Spleen (tissue), 11 donors: ENCODE data around the gene NPC1L1. TPM values are rescaled to one million over a fixed set of nuclear protein-coding genes. Genes with fewer than 3 reads are reported as not detected.

Experiments
- DNase-seq: peaks from one replicate; pipeline ENCODE4 v3.0.0-alpha.2; 2020
- H3K27ac ChIP-seq, 8 donors: fragments of 200-600 bp; sonication (generic) in 7 of 8; 1 replicate in 4 of 8; 2 replicates in 4 of 8; pipeline versions ENCODE4 v1.5.0 to v1.8.0; 2016 to 2021; ENCODE audit warnings: inconsistent platforms in 4 of 8, mild to moderate bottlenecking in 4 of 8, moderate library complexity in 1 of 8
- H3K27me3 ChIP-seq, 7 donors: fragments of 200-600 bp; sonication (generic) in 6 of 7; replicated peaks in 1 of 7; 1 replicate in 4 of 7; 2 replicates in 3 of 7; pipeline versions ENCODE4 v1.5.0 to v1.8.0; 2016 to 2021; ENCODE audit warnings: inconsistent platforms in 3 of 7, mild to moderate bottlenecking in 1 of 7
- H3K36me3 ChIP-seq, 6 donors: fragments of 200-600 bp; sonication (generic) in 5 of 6; 1 replicate in 4 of 6; 2 replicates in 2 of 6; pipeline versions ENCODE4 v1.5.0 to v1.8.0; 2016 to 2021; ENCODE audit warnings: inconsistent platforms in 2 of 6
- H3K4me1 ChIP-seq, 6 donors: fragments of 200-600 bp; sonication (generic) in 5 of 6; 1 replicate in 3 of 6; 2 replicates in 3 of 6; pipeline versions ENCODE4 v1.5.0 to v1.8.0; 2016 to 2021; ENCODE audit warnings: inconsistent platforms in 3 of 6
- H3K4me3 ChIP-seq, 8 donors: fragments of 200-600 bp; sonication (generic) in 7 of 8; 1 replicate in 4 of 8; 2 replicates in 4 of 8; pipeline versions ENCODE4 v1.5.0 to v1.8.0; 2016 to 2021; ENCODE audit warnings: inconsistent platforms in 4 of 8, mild to moderate bottlenecking in 4 of 8, moderate library complexity in 2 of 8
- H3K9me3 ChIP-seq, 8 donors: fragments of 200-600 bp; sonication (generic) in 7 of 8; 1 replicate in 4 of 8; 2 replicates in 4 of 8; pipeline versions ENCODE4 v1.5.0 to v1.8.0; 2016 to 2021; ENCODE audit warnings: inconsistent platforms in 4 of 8
- CTCF ChIP-seq, 11 experiments: fragments of 200-600 bp in 7 of 11; fragments of 450-650 bp in 4 of 11; sonication (generic) in 4 of 11; IDR thresholded peaks in 8 of 11; conservative IDR thresholded peaks in 3 of 11; 1 replicate in 7 of 11; 2 replicates in 4 of 11; pipeline versions ENCODE4 v1.4.0 to v1.8.0; 2016 to 2021; ENCODE audit warnings: antibody characterized with exemption in 11 of 11, inconsistent platforms in 4 of 11, mild to moderate bottlenecking in 1 of 11
- POLR2A ChIP-seq, 3 donors: fragments of 450-650 bp; IDR thresholded peaks; one replicate each; pipeline ENCODE4 v1.5.1; 2017; ENCODE audit warnings: antibody characterized with exemption in 3 of 3, mild to moderate bottlenecking in 1 of 3
- POLR2AphosphoS5 ChIP-seq, 3 donors: sonication (generic); formaldehyde crosslinking; IDR thresholded peaks; one replicate each; pipeline ENCODE4 v1.5.1; 2017; ENCODE audit warnings: antibody characterized with exemption in 3 of 3
- WGBS, 5 donors: extraction: QIAGEN DNeasy Blood & Tissue Kit in 3 of 5; methylation state at CpG; one replicate each; pipeline versions ENCODE4 v1.1.5 to v1.1.7; 2013 to 2018; 5-methylcytosine and 5-hydroxymethylcytosine counted together
- intact Hi-C: fragments of 100-400 bp; cut with DNase I; formaldehyde crosslinking; loops from one replicate; pipeline ENCODE4 v1.15.0; 2023; ENCODE audit warnings: low total_unique reads
- polyA plus RNA-seq, 3 donors: library from polyadenylated mRNA; stranded (reverse); fragments of 200-250 nt; gene quantifications; one replicate each; pipeline ENCODE4 v1.2.1, GENCODE V29; 2013
- total RNA-seq, 7 donors: library from RNA; depleted of rRNA in 3 of 7; stranded (reverse); fragments of >200 nt in 3 of 7; fragmentation: NEBNext Ultra II Directional in 4 of 7; extraction: Animal tissue kit (Norgen Biotek cat#: 25700) in 4 of 7; gene quantifications; one replicate each; pipeline versions ENCODE4 v1.1.0 to v1.2.1, GENCODE V29; 2016 to 2021
- donor health status: healthy with polysubstance abuse.
- donor health status: DM: no; HTN: no; CAD: no; lungs with moderate emphysema.
- donor health status: DM: no; HTN: no; CAD: no.
- donor health status: Bipolar disorder and iron deficiency.
- donor health status: healthy.
- donor health status: DM: no; HTN: no; CAD: no.
- donor health status: DM: yes; HTN: yes; CAD: no.

Gene NPC1L1
- total and polyA plus RNA-seq, 10 donors, result 0.02 to 0.07 (median 0.03) TPM; not detected in 6

- H3K4me1 ChIP-seq, result no peaks in the 10 kb centered on the region
- no peak overlapping the region for H3K27ac ChIP-seq
- H3K4me3 ChIP-seq, result no peak overlapping the region
- TF ChIP-seq CTCF (IDR thresholded peaks at IDR 0.05 in 8 of 11, conservative IDR thresholded peaks at IDR 0.05 in 3 of 11) (no peak), POLR2A (IDR thresholded peaks at IDR 0.05) (no peak), POLR2AphosphoS5 (IDR thresholded peaks at IDR 0.05) (no peak)
- 40 to 58% (median 46%) methylated on average over 6 of the region's 6 CpGs for WGBS, 5 donors
- intact Hi-C loops, result no loop called here
- H3K27me3 ChIP-seq, result peaks cover 0 to 4% (median 0%) of the 10 kb centered on the region in 7 donors
- no peaks in the 10 kb centered on the region for H3K36me3 ChIP-seq
- no peaks in the 10 kb centered on the region for H3K9me3 ChIP-seq
- DNase-seq, result no peak
Measured at GRCh38 chr7:44547536-44548231, 6.6 kb upstream of the NPC1L1 start.

- intact Hi-C loops, result no loop called here
- TF ChIP-seq CTCF (IDR thresholded peaks at IDR 0.05 in 8 of 11, conservative IDR thresholded peaks at IDR 0.05 in 3 of 11) (no peak), POLR2AphosphoS5 (IDR thresholded peaks at IDR 0.05) (no peak), POLR2A (IDR thresholded peaks at IDR 0.05) (no peak)
- H3K36me3 ChIP-seq, result no peaks in the 10 kb centered on the region
- H3K9me3 ChIP-seq, result no peaks in the 10 kb centered on the region
- H3K4me1 ChIP-seq, result no peaks in the 10 kb centered on the region
- H3K4me3 ChIP-seq, result no peak overlapping the region
- H3K27ac ChIP-seq, result no peak overlapping the region
- H3K27me3 ChIP-seq, result no peaks in the 10 kb centered on the region
- peak; percentile 58 for DNase-seq
- WGBS, 5 donors, result 85 to 93% (median 86%) methylated on average over 6 of the region's 6 CpGs
Measured at GRCh38 chr7:44541876-44542610, 913 bp upstream of the NPC1L1 start.

DNA sequence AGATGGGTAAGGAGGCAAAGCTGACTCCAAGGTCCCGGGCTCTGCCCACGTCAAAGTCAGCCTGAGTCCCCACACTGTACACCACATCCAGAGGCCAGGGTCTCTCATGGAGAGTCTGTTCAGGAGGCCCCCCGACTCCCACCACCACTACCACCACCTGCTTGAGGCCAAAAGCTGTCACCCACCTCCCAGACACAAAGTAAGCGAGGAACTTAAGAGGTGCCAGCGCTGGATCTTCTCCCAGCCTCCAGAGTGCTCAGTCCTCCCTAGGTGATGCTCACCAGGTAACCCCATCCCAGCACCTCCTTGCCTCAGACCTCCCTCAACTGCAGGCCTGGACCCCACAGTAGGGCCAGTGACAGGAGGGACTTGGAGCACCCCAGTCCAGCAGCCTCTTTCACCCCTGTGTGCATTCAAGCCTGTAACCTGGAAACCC is 520 bp downstream of the NPC1L1 start:
- H3K9me3 ChIP-seq, result no peaks in the 10 kb centered on the region
- no peaks in the 10 kb centered on the region for H3K4me1 ChIP-seq
- 82 to 94% (median 87%) methylated on average over 5 of the region's 5 CpGs for WGBS, 5 donors
- H3K36me3 ChIP-seq, result no peaks in the 10 kb centered on the region
- H3K27ac ChIP-seq, result no peak overlapping the region
- intact Hi-C loops, result no loop called here
- TF ChIP-seq POLR2A (IDR thresholded peaks at IDR 0.05), result no peak
- TF ChIP-seq POLR2AphosphoS5 (IDR thresholded peaks at IDR 0.05), result no peak
- no peak for TF ChIP-seq CTCF (IDR thresholded peaks at IDR 0.05 in 8 of 11, conservative IDR thresholded peaks at IDR 0.05 in 3 of 11)
- H3K4me3 ChIP-seq, result no peak overlapping the region
- no peak for DNase-seq
- H3K27me3 ChIP-seq, result no peaks in the 10 kb centered on the region
